AG04449 (cell line): Measurements from ENCODE around the gene FARS2.

Source experiments
- CTCF ChIA-PET: fragments of 350-600 bp; formaldehyde crosslinking; extraction: SDS; loops from one replicate; lab custom pipeline; 2021; ENCODE audit warnings: antibody characterized with exemption; lab: Yijun Ruan, JAX
- POLR2A ChIA-PET: fragments of 400-600, 350-600 bp; formaldehyde crosslinking; extraction: SDS; loops from one replicate; lab custom pipeline; 2020; ENCODE audit warnings: antibody characterized with exemption, inconsistent platforms; lab: Yijun Ruan, JAX
- DNase-seq: peaks from one replicate; pipeline ENCODE4 v3.0.0-alpha.2; 2010; ENCODE audit warnings: low read depth, low spot score
- H3K4me3 ChIP-seq: 2 replicates; pipeline ENCODE4 v1.5.1; 2011; ENCODE audit warnings: low read depth, mild to moderate bottlenecking, control low read depth, low read length
- TF ChIP-seq, protein P1 (sequence below): IDR thresholded peaks from one replicate; pipeline ENCODE4 v1.5.1; 2011; ENCODE audit warnings: mild to moderate bottlenecking, moderate library complexity, low read length, control low read depth, inconsistent platforms; ENCODE audit not compliant: insufficient read depth; ENCODE audit errors: missing control alignments

FARS2 gene

DNA sequence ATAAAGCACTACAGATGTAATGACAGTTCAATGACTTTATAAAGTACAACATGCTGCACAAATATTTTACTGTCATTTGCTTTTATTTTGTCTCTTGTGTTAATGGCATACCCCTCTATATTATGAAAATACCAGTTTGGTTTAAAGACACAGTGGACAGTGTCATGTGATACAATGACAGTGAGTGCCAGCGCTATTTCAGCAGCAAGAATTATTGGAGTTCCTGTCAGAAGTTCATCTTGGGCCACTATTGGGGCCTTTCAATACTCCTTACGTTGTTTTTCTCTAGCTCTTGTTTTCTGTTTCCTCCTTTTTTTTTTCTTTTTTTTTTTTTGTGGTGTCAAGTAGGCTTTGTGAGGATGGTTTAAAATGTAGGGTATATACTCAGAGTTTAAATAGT lies 232.5 kb downstream of the FARS2 start:
- no peak overlapping the region for H3K4me3 ChIP-seq
- DNase-seq: no peak
- ChIA-PET POLR2A (no interaction called here), CTCF (no interaction called here)
- TF ChIP-seq, protein P1, sequence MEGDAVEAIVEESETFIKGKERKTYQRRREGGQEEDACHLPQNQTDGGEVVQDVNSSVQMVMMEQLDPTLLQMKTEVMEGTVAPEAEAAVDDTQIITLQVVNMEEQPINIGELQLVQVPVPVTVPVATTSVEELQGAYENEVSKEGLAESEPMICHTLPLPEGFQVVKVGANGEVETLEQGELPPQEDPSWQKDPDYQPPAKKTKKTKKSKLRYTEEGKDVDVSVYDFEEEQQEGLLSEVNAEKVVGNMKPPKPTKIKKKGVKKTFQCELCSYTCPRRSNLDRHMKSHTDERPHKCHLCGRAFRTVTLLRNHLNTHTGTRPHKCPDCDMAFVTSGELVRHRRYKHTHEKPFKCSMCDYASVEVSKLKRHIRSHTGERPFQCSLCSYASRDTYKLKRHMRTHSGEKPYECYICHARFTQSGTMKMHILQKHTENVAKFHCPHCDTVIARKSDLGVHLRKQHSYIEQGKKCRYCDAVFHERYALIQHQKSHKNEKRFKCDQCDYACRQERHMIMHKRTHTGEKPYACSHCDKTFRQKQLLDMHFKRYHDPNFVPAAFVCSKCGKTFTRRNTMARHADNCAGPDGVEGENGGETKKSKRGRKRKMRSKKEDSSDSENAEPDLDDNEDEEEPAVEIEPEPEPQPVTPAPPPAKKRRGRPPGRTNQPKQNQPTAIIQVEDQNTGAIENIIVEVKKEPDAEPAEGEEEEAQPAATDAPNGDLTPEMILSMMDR: no peak

DNA sequence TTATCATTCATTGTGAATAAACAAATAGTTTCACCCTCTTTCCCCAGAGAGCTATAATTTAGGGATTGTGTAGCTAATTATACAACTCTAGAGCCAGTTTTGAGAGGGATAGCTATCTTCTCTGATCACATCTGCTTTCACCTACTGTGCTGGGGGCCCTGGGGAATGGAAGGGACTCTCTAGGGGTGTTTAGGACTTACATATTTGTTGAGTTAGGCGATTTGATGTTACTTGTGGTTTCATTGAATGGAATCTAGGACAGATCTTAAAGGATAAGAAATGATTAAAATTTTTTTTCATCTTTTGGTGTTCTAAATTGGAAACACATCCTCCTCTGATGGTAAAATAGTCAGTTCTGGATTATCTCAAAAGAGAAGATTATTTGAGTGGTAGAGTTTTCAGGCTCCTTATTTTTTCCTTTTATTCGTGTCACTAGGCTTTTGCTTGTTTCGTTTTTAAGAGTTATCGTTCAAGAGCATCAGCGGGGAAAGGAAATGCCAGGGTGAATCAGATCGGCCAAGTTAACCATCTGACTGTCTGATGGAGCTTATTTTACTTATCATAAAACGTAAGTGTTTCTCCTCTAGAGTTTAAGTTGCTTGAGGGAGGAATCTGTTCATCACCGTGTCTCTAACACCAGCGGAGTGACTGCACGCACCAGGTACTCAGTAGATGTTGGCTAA lies 236.7 kb downstream of the FARS2 start:
- peak; percentile 86 for DNase-seq
- POLR2A ChIA-PET: interaction anchor here (0.9 to 1.0 kb wide), 2 partner anchors 9 to 11 kb away, joined by 4 read pairs; no protein-coding TSS in a partner anchor

DNA sequence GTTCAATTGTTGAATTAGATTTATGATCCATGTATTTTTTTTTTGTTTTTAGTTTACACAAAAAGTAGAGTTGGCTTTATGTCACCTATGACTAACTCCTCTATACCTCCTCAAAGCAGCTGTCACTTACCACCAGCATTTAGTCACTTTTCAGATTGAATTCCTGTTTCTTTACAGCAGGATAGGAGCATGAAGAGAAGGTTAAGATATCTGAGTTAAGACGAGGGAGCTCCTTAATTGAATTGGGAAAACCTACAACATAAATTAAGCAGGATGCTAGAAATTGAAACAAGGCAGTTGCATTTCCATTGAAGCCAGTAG lies 237.2 kb downstream of the FARS2 start:
- DNase-seq: no peak
- ChIA-PET POLR2A (interaction anchor here (0.9 to 1.0 kb wide), 2 partner anchors 9 to 12 kb away, joined by 4 read pairs; no protein-coding TSS in a partner anchor), CTCF (interaction anchor here (0.8 to 1.4 kb wide), 4 partner anchors 18 to 216 kb away, joined by 3 to 6 read pairs (median 3); no protein-coding TSS in a partner anchor)
- peak overlapping the region; percentile 42 for H3K4me3 ChIP-seq
- TF ChIP-seq, protein P1: no peak

More for the DNA sequence above, 236.7 kb downstream of the FARS2 start:
- CTCF ChIA-PET: interaction anchor here (0.8 to 1.4 kb wide), 4 partner anchors 19 to 217 kb away, joined by 3 to 6 read pairs (median 3); no protein-coding TSS in a partner anchor
- TF ChIP-seq, protein P1: no peak
- peak overlapping the region; percentile 42 for H3K4me3 ChIP-seq

DNA sequence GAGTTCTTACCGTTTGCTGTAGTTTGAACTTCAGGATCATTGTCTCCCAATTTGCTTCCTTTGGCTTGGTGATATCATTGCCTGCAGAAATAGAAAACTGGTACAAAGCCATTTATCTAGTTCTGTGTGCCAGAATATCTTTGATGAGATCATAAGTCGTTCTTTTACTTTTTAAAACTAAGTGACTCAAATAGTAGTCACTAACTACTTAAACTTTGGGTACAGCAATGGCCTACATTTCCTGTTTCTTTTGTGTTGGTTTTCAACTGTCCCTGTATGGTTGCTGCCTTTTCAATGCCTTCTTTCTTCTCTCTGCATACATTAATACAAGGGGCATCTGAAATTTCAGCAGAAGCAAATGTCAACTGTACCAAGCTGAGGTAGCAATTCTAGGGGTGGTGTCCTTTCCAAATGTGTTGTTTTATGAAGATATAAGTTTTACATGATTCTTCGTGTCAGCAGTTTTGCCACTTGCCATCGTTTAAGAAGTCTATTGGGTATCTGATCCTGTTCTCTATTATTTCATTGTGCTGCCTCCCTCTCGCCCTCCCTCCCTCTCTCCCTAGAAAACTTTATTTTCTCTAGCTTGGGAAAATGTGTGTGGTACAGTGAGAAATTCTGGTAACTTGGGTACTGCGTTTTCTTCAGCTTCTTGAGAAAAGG lies 238.5 kb downstream of the FARS2 start:
- ChIA-PET CTCF (interaction anchor here (1.4 to 1.7 kb wide), 2 partner anchors 11 to 29 kb away, joined by 3 to 4 read pairs; no protein-coding TSS in a partner anchor), POLR2A (interaction anchor here (0.6 kb wide), 1 partner anchor 12 kb away, joined by 3 read pairs; no protein-coding TSS in a partner anchor)
- H3K4me3 ChIP-seq: no peak overlapping the region
- peak; percentile 9 for DNase-seq
- TF ChIP-seq, protein P1: no peak

DNA sequence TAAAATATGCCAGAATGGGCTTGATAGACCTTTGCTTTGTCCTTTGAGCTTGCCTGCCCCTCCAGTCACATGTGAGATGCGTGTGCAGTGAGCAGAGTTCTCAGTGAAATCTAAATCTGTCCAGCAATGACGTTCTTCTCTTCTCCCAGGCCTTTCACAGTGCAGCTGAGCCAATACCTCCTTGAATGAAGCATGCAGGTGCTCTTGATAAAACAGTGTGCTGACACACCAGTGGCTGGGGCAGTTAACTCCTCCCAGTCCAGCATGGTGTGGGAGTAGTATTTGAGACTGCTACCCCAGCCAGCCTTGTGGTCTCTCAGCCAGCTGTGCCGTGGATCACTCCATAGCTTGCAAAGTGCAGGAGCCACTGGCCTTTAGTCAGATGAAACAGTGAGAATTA lies 240.5 kb downstream of the FARS2 start:
- DNase-seq: no peak
- H3K4me3 ChIP-seq: no peak overlapping the region
- TF ChIP-seq, protein P1: no peak
- ChIA-PET CTCF (interaction anchor here (1.0 kb wide), 1 partner anchor 9 kb away, joined by 3 read pairs; no protein-coding TSS in a partner anchor), POLR2A (no interaction called here)

DNA sequence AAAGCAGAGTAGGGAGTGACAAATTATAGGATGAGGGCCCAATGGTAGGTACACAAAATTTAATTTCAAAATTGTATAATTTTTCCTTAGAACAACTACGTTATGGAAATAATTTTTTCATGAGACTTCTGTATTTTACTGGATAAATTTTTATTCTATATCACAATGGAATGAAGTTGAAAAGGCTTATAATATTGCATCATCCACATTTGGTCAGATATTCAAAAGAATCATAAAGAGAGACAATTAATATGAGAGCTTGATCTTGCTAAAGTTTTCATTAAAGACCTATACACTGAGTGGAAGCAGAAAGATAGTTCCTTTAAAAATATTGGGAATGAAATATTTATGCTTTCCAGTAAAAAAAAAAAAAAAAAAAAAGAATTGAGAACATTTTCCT lies 242.8 kb downstream of the FARS2 start:
- ChIA-PET POLR2A (interaction anchor here (0.8 kb wide), 1 partner anchor 21 kb away, joined by 4 read pairs; no protein-coding TSS in a partner anchor), CTCF (interaction anchor here (1.0 to 1.1 kb wide), 2 partner anchors 15 to 33 kb away, joined by 3 to 4 read pairs; no protein-coding TSS in a partner anchor)
- no peak for DNase-seq
- TF ChIP-seq, protein P1: no peak
- no peak overlapping the region for H3K4me3 ChIP-seq
